KMS-11 (cell line): Measurements from ENCODE around the gene FARS2.

ENCODE experiments used
- H2AFZ ChIP-seq: fragments of 200-600 bp; sonication (generic); 2 replicates; pipeline ENCODE4 v1.6.1; 2016; ENCODE audit warnings: antibody characterized with exemption, mixed run types, low read depth
- H3K27ac ChIP-seq: fragments of 200-600 bp; sonication (generic); 2 replicates; pipeline ENCODE4 v1.6.1; 2016; ENCODE audit warnings: mild to moderate bottlenecking, mixed run types
- H3K27me3 ChIP-seq: fragments of 200-600 bp; sonication (generic); 2 replicates; pipeline ENCODE4 v1.6.1; 2017; ENCODE audit warnings: mild to moderate bottlenecking, low read depth, mixed run types, moderate library complexity; ENCODE audit not compliant: insufficient read depth
- H3K36me3 ChIP-seq: fragments of 200-600 bp; sonication (generic); 2 replicates; pipeline ENCODE4 v1.6.1; 2017; ENCODE audit warnings: mild to moderate bottlenecking, mixed run types; ENCODE audit not compliant: insufficient read depth
- H3K4me1 ChIP-seq: fragments of 200-600 bp; sonication (generic); 2 replicates; pipeline ENCODE4 v1.6.1; 2016; ENCODE audit warnings: mild to moderate bottlenecking, low read depth, mixed run types; ENCODE audit not compliant: poor library complexity, severe bottlenecking
- H3K4me2 ChIP-seq: fragments of 200-600 bp; sonication (generic); 2 replicates; pipeline ENCODE4 v1.7.0; 2016; ENCODE audit warnings: mild to moderate bottlenecking, mixed run types
- H3K4me3 ChIP-seq: fragments of 200-600 bp; sonication (generic); IDR thresholded peaks from 2 replicates; pipeline ENCODE4 v1.6.1; 2017; ENCODE audit warnings: low read depth, low read length, mixed read lengths; ENCODE audit not compliant: insufficient read depth
- H3K79me2 ChIP-seq: fragments of 200-600 bp; sonication (generic); 2 replicates; pipeline ENCODE4 v1.6.1; 2016; ENCODE audit warnings: low read depth, mixed run types; ENCODE audit not compliant: insufficient read depth
- H3K9ac ChIP-seq: fragments of 200-600 bp; sonication (generic); 2 replicates; pipeline ENCODE4 v1.6.1; 2016; ENCODE audit warnings: mild to moderate bottlenecking, mixed run types
- H4K20me1 ChIP-seq: fragments of 200-600 bp; sonication (generic); 2 replicates; pipeline ENCODE4 v1.6.1; 2016; ENCODE audit warnings: mild to moderate bottlenecking, mixed run types; ENCODE audit not compliant: insufficient read depth
- CTCF ChIP-seq: fragments of 200-600 bp; sonication (generic); conservative IDR thresholded peaks from 2 replicates; pipeline ENCODE4 v1.6.1; 2017; ENCODE audit warnings: low read depth, mild to moderate bottlenecking, antibody characterized with exemption, low read length, moderate library complexity, mixed read lengths

The FARS2 gene

GRCh38 chr6:5753209-5753608 is 491.9 kb downstream of the FARS2 start:
- no peaks in the 10 kb centered on the region for H4K20me1 ChIP-seq
- no peak overlapping the region for H3K4me3 ChIP-seq
- H3K4me2 ChIP-seq: no peak overlapping the region
- no peaks in the 10 kb centered on the region for H3K79me2 ChIP-seq
- no peaks in the 10 kb centered on the region for H3K4me1 ChIP-seq
- no peaks in the 10 kb centered on the region for H3K27me3 ChIP-seq
- H3K36me3 ChIP-seq: no peaks in the 10 kb centered on the region
- H3K27ac ChIP-seq: no peak overlapping the region
- no peak overlapping the region for H3K9ac ChIP-seq
- no peak overlapping the region for H2AFZ ChIP-seq
- no peak for TF ChIP-seq CTCF

DNA sequence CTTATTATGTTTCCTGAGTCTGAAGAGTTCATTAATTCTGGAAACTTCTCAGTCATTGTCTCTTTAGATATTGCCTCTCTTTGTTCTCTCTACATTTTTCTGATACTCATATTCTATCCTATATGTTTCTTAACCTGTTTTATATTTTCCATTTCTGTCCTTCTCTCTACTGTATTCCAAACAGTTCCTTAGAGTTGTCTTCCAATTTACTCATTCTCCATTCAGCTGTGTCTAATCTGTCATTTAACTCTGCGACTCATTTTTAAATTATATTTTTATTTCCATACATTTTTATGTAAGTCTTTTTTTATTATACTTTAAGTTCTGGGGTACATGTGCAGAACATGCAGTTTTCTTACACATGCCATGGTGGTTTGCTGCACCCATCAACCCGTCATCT is 493.6 kb downstream of the FARS2 start:
- H4K20me1 ChIP-seq: no peaks in the 10 kb centered on the region
- H3K79me2 ChIP-seq: no peaks in the 10 kb centered on the region
- H3K4me3 ChIP-seq: no peak overlapping the region
- no peak overlapping the region for H3K4me2 ChIP-seq
- no peaks in the 10 kb centered on the region for H3K4me1 ChIP-seq
- H2AFZ ChIP-seq: no peak overlapping the region
- H3K9ac ChIP-seq: no peak overlapping the region
- TF ChIP-seq CTCF: no peak
- H3K36me3 ChIP-seq: no peaks in the 10 kb centered on the region
- H3K27ac ChIP-seq: no peak overlapping the region
- H3K27me3 ChIP-seq: no peaks in the 10 kb centered on the region

DNA sequence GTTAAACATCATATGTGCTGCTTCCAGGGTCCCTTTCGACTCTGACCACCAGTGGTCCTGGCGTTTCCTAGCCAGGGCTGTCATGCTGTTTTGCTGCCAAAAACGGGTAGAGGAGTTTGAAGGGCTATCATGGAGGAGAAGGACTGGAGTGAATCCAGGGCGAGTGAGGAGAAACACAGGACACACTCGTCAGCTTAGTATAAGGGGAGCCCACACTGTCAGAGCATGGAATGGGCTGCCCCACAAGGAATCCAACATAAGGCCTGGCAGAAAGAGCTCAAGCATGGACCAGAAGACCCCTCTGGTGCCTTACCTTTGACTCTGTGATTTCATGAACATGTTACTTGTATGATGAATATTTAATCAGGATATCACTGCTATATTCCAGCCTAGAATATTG is 498.3 kb downstream of the FARS2 start:
- H4K20me1 ChIP-seq: no peaks in the 10 kb centered on the region
- H3K27me3 ChIP-seq: no peaks in the 10 kb centered on the region
- no peak for TF ChIP-seq CTCF
- no peaks in the 10 kb centered on the region for H3K36me3 ChIP-seq
- no peaks in the 10 kb centered on the region for H3K4me1 ChIP-seq
- no peaks in the 10 kb centered on the region for H3K79me2 ChIP-seq
- no peak overlapping the region for H3K27ac ChIP-seq
- no peak overlapping the region for H3K4me3 ChIP-seq
- H3K4me2 ChIP-seq: no peak overlapping the region
- H3K9ac ChIP-seq: no peak overlapping the region
- no peak overlapping the region for H2AFZ ChIP-seq

GRCh38 chr6:5761370-5761769 is 500.1 kb downstream of the FARS2 start:
- no peak overlapping the region for H3K4me3 ChIP-seq
- H3K79me2 ChIP-seq: no peaks in the 10 kb centered on the region
- no peaks in the 10 kb centered on the region for H4K20me1 ChIP-seq
- no peak overlapping the region for H3K4me2 ChIP-seq
- H3K4me1 ChIP-seq: no peaks in the 10 kb centered on the region
- H3K27me3 ChIP-seq: no peaks in the 10 kb centered on the region
- H2AFZ ChIP-seq: no peak overlapping the region
- H3K27ac ChIP-seq: no peak overlapping the region
- H3K36me3 ChIP-seq: no peaks in the 10 kb centered on the region
- H3K9ac ChIP-seq: no peak overlapping the region
- TF ChIP-seq CTCF: no peak

DNA sequence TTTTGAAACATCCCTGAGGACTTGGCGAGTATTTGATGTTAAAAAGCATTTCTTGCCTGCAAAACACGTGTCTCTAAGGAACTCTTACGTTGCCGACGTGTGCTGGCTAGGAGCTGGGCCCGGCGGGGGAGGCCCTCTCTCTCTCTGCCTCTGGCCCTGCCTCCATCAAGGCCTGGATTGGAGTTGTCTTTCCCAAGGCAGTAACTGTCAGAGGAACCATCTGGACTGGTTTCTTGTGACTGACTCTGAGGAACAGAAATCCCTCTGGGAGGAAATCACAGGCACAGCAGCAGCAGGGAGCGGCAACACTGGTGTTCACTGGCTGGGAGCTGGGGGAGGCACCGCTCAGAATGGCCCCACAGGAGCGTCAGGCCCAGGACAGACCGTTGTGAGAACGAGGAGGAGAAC is 501.3 kb downstream of the FARS2 start:
- H3K9ac ChIP-seq: no peak overlapping the region
- H4K20me1 ChIP-seq: no peaks in the 10 kb centered on the region
- no peaks in the 10 kb centered on the region for H3K4me1 ChIP-seq
- no peak overlapping the region for H2AFZ ChIP-seq
- no peaks in the 10 kb centered on the region for H3K27me3 ChIP-seq
- no peak overlapping the region for H3K27ac ChIP-seq
- no peak overlapping the region for H3K4me3 ChIP-seq
- no peak for TF ChIP-seq CTCF
- H3K79me2 ChIP-seq: no peaks in the 10 kb centered on the region
- no peaks in the 10 kb centered on the region for H3K36me3 ChIP-seq
- no peak overlapping the region for H3K4me2 ChIP-seq
